ENCODE measurements around the gene GPATCH8. TPM values are rescaled to one million over a fixed set of nuclear protein-coding genes. Genes with fewer than 3 reads are reported as not detected.

GPATCH8 gene
- total RNA-seq, 1 experiment from 2014 or later: 39.4 TPM

DNA sequence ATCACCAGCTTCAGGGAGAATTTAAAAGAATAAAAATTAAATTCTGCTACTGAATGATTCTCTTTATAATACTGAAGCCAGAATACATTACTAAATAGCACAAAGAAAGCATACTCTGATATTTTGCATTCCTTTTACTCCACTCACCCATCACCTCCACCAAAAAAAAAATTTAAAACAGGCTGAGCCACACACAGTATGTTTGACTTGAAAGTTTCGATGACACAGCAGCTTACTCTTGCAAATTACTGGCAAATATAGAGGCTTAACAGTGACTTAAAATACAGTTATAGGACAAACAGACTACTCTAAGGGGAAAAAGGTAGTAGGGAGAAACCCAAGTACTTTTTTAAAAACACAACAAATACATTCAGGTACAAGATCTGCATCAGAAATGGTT lies 39.2 kb downstream of the GPATCH8 start:
- H3K27ac ChIP-seq: peak overlapping the region; percentile 27; the same call in 1 of the 2 replicates
- peaks cover 10% of the 10 kb centered on the region for H3F3A ChIP-seq (ENCODE audit: insufficient read depth, low read depth)
- no peaks in the 10 kb centered on the region for H3K9me2 ChIP-seq (ENCODE audit: insufficient read depth)
- H2AFZ ChIP-seq: no peak overlapping the region
- H3K36me3 ChIP-seq (ENCODE audit: low read depth): 0 out of 2 replicates have a peak, but pooled peaks cover 3% of the 10 kb centered on the region
- POLR2A ChIA-PET (ENCODE audit: unreplicated experiment): no interaction called here
- CTCF ChIA-PET: no interaction called here
- BruUV-seq (replicated peaks): no TSS peak
- intact Hi-C loops (cut with micrococcal nuclease; ENCODE audit: unreplicated experiment): no loop called here
- TF ChIP-seq, protein P1, sequence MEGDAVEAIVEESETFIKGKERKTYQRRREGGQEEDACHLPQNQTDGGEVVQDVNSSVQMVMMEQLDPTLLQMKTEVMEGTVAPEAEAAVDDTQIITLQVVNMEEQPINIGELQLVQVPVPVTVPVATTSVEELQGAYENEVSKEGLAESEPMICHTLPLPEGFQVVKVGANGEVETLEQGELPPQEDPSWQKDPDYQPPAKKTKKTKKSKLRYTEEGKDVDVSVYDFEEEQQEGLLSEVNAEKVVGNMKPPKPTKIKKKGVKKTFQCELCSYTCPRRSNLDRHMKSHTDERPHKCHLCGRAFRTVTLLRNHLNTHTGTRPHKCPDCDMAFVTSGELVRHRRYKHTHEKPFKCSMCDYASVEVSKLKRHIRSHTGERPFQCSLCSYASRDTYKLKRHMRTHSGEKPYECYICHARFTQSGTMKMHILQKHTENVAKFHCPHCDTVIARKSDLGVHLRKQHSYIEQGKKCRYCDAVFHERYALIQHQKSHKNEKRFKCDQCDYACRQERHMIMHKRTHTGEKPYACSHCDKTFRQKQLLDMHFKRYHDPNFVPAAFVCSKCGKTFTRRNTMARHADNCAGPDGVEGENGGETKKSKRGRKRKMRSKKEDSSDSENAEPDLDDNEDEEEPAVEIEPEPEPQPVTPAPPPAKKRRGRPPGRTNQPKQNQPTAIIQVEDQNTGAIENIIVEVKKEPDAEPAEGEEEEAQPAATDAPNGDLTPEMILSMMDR (conservative IDR thresholded peaks at IDR 0.05): no peak
- TF ChIP-seq EZH2 (IDR thresholded peaks at IDR 0.05; ENCODE audit: low read depth): no peak
- no peaks in the 10 kb centered on the region for H3K9me3 ChIP-seq (ENCODE audit: insufficient read depth, low read depth)
- H3K4me2 ChIP-seq: no peak overlapping the region
- no peak for DNase-seq
- no peak overlapping the region for H3K4me3 ChIP-seq
- no peaks in the 10 kb centered on the region for H3K4me1 ChIP-seq (replicated peaks; ENCODE audit: insufficient read depth)
- peaks cover 37% of the 10 kb centered on the region; the same call in 1 of the 2 replicates for H4K20me1 ChIP-seq (ENCODE audit: insufficient read depth)
- H3K27me3 ChIP-seq (ENCODE audit: insufficient read depth, low read depth): no peaks in the 10 kb centered on the region
- peaks cover 40% of the 10 kb centered on the region for H3K79me2 ChIP-seq (ENCODE audit: low read depth)

DNA sequence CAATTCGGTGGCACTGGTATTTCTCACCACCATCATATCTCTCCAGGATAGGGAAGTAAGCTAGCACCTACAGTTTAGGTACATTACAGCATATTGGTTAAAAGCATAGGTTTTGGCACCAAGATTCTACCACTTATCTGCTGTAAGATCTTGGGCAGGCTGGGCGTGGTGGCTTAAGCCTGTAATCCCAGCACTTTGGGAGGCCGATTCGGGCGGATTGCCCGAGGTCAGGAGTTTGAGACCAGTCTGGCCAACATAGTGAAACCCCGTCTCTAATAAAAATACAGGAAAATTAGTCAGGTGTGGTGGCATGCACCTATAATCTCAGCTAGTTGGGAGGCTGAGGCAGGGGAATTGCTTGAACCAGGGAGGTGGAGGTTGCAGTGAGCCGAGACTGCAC lies 51.4 kb downstream of the GPATCH8 start:
- TF ChIP-seq EZH2 (IDR thresholded peaks at IDR 0.05; ENCODE audit: low read depth): no peak
- TF ChIP-seq, protein P1 (conservative IDR thresholded peaks at IDR 0.05): no peak
- H3K9me2 ChIP-seq (ENCODE audit: insufficient read depth): no peaks in the 10 kb centered on the region
- DNase-seq: no peak
- 0 out of 2 replicates have a peak, but pooled peaks cover 9% of the 10 kb centered on the region for H3K79me2 ChIP-seq (ENCODE audit: low read depth)
- H3K4me2 ChIP-seq: no peak overlapping the region
- POLR2A ChIA-PET (ENCODE audit: unreplicated experiment): interaction anchor here (0.6 kb wide), 1 partner anchor 33 kb away, joined by 4 read pairs; no protein-coding TSS in a partner anchor
- no peak overlapping the region for H2AFZ ChIP-seq
- no peak overlapping the region for H3K4me3 ChIP-seq
- H3K4me1 ChIP-seq (replicated peaks; ENCODE audit: insufficient read depth): no peaks in the 10 kb centered on the region
- H3F3A ChIP-seq (ENCODE audit: insufficient read depth, low read depth): peaks cover 15% of the 10 kb centered on the region; the same call in 1 of the 2 replicates
- no TSS peak for BruUV-seq (replicated peaks)
- no peak overlapping the region for H3K27ac ChIP-seq
- H4K20me1 ChIP-seq (ENCODE audit: insufficient read depth): peaks cover 5% of the 10 kb centered on the region; the same call in 1 of the 2 replicates
- intact Hi-C loops (cut with micrococcal nuclease; ENCODE audit: unreplicated experiment): no loop called here
- H3K9me3 ChIP-seq (ENCODE audit: insufficient read depth, low read depth): no peaks in the 10 kb centered on the region
- no peaks in the 10 kb centered on the region for H3K36me3 ChIP-seq (ENCODE audit: low read depth)
- CTCF ChIA-PET: no interaction called here
- no peaks in the 10 kb centered on the region for H3K27me3 ChIP-seq (ENCODE audit: insufficient read depth, low read depth)

DNA sequence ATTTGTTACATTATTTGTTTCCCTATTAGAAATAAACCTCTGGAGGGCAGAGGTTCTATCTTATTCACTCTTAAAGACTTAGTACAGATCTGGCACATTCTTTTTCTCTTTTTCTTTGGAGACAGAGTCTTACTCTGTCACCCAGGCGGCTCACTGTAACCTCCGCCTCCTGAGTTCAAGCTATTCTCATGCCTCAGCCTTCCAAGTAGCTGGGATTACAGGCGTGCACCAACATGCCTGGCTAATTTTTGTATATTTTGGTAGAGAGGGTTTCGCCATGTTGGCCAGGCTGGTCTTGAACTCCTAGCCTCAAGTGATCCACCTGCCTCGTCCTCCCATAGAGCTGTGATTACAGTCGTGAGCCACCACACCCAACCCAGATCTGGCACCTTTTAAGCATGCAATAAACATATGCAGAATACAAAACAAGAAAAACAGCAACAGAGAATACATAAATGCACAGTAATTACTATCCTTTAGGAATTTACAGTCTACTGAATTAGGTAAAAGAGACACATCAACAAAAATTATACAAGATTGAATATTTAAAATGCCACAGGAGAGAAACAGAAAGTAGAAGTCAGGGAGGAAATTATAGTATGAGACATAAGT lies 52.1 kb downstream of the GPATCH8 start:
- Histone ChIP-seq H3F3A (ENCODE audit: insufficient read depth, low read depth) (peaks cover 16% of the 10 kb centered on the region; the same call in 1 of the 2 replicates), H3K27ac (no peak overlapping the region), H3K27me3 (ENCODE audit: insufficient read depth, low read depth) (no peaks in the 10 kb centered on the region), H2AFZ (no peak overlapping the region), H3K9me2 (ENCODE audit: insufficient read depth) (no peaks in the 10 kb centered on the region), H3K79me2 (ENCODE audit: low read depth) (0 out of 2 replicates have a peak, but pooled peaks cover 9% of the 10 kb centered on the region), H3K9me3 (ENCODE audit: insufficient read depth, low read depth) (no peaks in the 10 kb centered on the region), H3K4me2 (no peak overlapping the region), H3K4me1 (replicated peaks; ENCODE audit: insufficient read depth) (no peaks in the 10 kb centered on the region), H3K4me3 (no peak overlapping the region), H4K20me1 (ENCODE audit: insufficient read depth) (peaks cover 5% of the 10 kb centered on the region; the same call in 1 of the 2 replicates), H3K36me3 (ENCODE audit: low read depth) (no peaks in the 10 kb centered on the region)
- ChIA-PET CTCF (no interaction called here), POLR2A (ENCODE audit: unreplicated experiment) (no interaction called here)
- intact Hi-C loops (cut with micrococcal nuclease; ENCODE audit: unreplicated experiment): no loop called here
- DNase-seq: no peak
- BruUV-seq (replicated peaks): no TSS peak
- TF ChIP-seq EZH2 (IDR thresholded peaks at IDR 0.05; ENCODE audit: low read depth): no peak
- TF ChIP-seq, protein P1 (conservative IDR thresholded peaks at IDR 0.05): no peak
